Esophagus squamous epithelium (tissue), 5 donors: ENCODE data around the gene RAB40C. TPM values are rescaled to one million over a fixed set of nuclear protein-coding genes. Genes with fewer than 3 reads are reported as not detected.

Source experiments
- DNase-seq: peaks from one replicate; lab custom pipeline; 2025; lab: John Stamatoyannopoulos, UW
- H3K27ac ChIP-seq, 4 donors: fragments of 200-600 bp; sonication (generic); one replicate each; pipeline ENCODE4 v1.5.1; 2016 to 2019; ENCODE audit warnings: mild to moderate bottlenecking in 1 of 4
- H3K27me3 ChIP-seq, 4 donors: fragments of 200-600 bp; sonication (generic); 1 replicate in 3 of 4; 2 replicates in 1 of 4; pipeline versions ENCODE4 v1.5.1 to v1.6.0; 2017 to 2021; ENCODE audit warnings: antibody characterized with exemption in 1 of 4
- H3K36me3 ChIP-seq, 3 donors: fragments of 200-600 bp; sonication (generic); one replicate each; pipeline ENCODE4 v1.5.1; 2016 to 2019
- H3K4me1 ChIP-seq, 3 donors: fragments of 200-600 bp; sonication (generic); one replicate each; pipeline ENCODE4 v1.5.1; 2017 to 2019
- H3K4me3 ChIP-seq, 4 donors: fragments of 200-600 bp; sonication (generic); 1 replicate in 3 of 4; 2 replicates in 1 of 4; pipeline ENCODE4 v1.5.1; 2016 to 2019; ENCODE audit warnings: mild to moderate bottlenecking in 2 of 4, moderate library complexity in 1 of 4
- H3K9me3 ChIP-seq, 3 donors: fragments of 200-600 bp; sonication (generic); one replicate each; pipeline ENCODE4 v1.5.1; 2016 to 2019
- CTCF ChIP-seq, 6 experiments: fragments of 450-650 bp in 4 of 6; fragments of 200-600 bp in 2 of 6; sonication (generic) in 2 of 6; IDR thresholded peaks; one replicate each; pipeline ENCODE4 v1.5.1; 2016 to 2019; ENCODE audit warnings: antibody characterized with exemption in 6 of 6, mild to moderate bottlenecking in 4 of 6, moderate library complexity in 4 of 6
- POLR2A ChIP-seq, 4 donors: fragments of 450-650 bp; IDR thresholded peaks; one replicate each; pipeline ENCODE4 v1.6.1; 2017; ENCODE audit warnings: antibody characterized with exemption in 4 of 4, mild to moderate bottlenecking in 4 of 4, moderate library complexity in 3 of 4
- WGBS, 2 donors: methylation state at CpG; one replicate each; pipeline ENCODE4 v1.1.5; 2018; 5-methylcytosine and 5-hydroxymethylcytosine counted together
- intact Hi-C: fragments of 100-400 bp; cut with DNase I; formaldehyde crosslinking; loops from one replicate; pipeline ENCODE4 v1.15.0; 2022
- total RNA-seq, 4 donors: library from RNA; depleted of rRNA; stranded (reverse); fragments of >200 nt; gene quantifications; one replicate each; pipeline ENCODE4 v1.1.0, GENCODE V29; 2016
- donor health status: DM: yes; HTN: yes; CAD: no.

Gene RAB40C, protein sequence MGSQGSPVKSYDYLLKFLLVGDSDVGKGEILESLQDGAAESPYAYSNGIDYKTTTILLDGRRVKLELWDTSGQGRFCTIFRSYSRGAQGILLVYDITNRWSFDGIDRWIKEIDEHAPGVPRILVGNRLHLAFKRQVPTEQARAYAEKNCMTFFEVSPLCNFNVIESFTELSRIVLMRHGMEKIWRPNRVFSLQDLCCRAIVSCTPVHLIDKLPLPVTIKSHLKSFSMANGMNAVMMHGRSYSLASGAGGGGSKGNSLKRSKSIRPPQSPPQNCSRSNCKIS
- total RNA-seq, result 10 to 100 TPM; 14.2 to 31.4 (median 20.3) TPM

DNA sequence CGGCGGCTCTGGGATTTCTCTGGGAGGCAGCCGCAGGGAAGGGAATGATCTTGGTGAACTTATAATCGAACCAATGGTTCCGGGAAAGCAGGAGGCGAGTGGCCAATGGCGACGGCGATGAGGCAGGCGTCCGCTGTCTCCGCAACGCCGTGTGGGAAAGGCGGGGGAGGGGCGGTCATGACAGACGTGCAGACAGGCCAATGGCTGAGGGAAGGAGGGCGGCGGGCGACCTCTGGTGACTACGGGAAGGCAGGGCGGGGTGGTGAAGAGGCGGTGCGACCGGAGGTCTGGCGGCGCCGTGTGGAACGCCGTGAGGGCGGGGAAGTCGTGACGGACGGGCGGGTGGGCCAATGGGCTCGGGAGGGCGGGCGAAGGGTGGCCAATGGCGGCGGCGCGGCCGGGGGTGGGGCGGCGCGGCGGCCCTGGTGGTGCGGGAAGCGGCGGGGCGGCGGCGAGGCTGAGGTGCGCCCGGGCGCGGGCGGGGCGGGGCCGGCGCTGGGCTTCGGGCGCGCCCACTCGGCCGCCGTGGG lies at the start of gene RAB40C:
TSS of gene RAB40C (plus strand) at position 409 of the 530 bp plus-strand sequence. CDS start 226 bp downstream, outside the sequence.
- intact Hi-C loops, result loop anchor here (10.0 kb wide), 1 partner anchor 75 kb away; the partner anchor contains the start of gene RHOT2
- H3K4me1 ChIP-seq, result peaks cover 54 to 80% (median 61%) of the 10 kb centered on the region in 3 donors

DNA sequence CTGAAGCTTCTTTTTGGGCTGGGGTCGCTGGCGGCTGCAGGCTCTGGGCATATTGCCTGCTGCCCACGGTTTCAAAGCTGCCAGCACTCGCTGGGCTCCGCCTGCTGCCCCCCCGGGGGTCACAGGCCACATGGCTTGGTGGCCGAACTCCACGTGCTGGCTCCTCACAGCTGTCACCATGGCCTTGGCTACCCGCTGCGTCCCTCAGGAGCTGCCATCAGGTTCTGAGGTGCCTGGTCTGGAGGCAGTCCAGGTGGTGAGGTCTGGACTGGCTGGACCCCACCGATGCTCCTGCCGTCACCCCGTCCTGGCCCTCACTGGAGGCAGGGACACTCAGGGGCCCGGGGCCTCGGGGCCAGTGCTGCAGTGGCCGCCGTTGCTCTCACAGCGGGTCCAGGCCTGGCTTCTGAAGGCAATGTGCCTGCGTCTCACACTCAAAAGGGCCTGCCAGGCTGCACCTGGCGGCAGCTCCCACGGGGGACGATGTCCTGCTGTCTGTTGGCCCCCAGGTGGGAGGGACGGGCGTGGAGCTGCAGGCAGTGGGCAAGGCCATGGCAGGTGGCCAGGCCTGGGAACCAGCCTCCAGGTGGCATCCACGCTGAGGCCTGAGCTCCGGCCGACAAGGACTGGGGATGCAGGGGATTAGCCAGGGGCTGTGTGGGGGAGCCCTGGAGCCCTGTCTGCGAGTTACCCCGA lies 49.1 kb upstream of the RAB40C start:
- TF ChIP-seq CTCF (IDR thresholded peaks at IDR 0.05) (no peak), POLR2A (IDR thresholded peaks at IDR 0.05) (no peak)
- 89 to 100% methylated on average over 3 to 17 of the region's 29 CpGs for WGBS, 2 donors
- peaks cover 0 to 5% (median 0%) of the 10 kb centered on the region in 3 donors for H3K4me1 ChIP-seq
- DNase-seq, result no peak
- no peak overlapping the region for H3K4me3 ChIP-seq
- intact Hi-C loops, result no loop called here
- H3K27ac ChIP-seq, result no peak overlapping the region
- peaks cover 0 to 97% (median 3%) of the 10 kb centered on the region in 3 donors for H3K36me3 ChIP-seq
- H3K9me3 ChIP-seq, result no peaks in the 10 kb centered on the region
- no peaks in the 10 kb centered on the region for H3K27me3 ChIP-seq

More for the DNA sequence above, at the start of gene RAB40C:
- H3K9me3 ChIP-seq, result no peaks in the 10 kb centered on the region
- peak within 1 kb of the TSS; percentile 95 to 99 (median 98) for H3K27ac ChIP-seq
- peak; percentile 95 for DNase-seq
- H3K27me3 ChIP-seq, result peaks cover 0 to 6% (median 0%) of the 10 kb centered on the region in 4 donors
- 0% methylated on average over 1 to 4 of the region's 67 CpGs for WGBS, 2 donors
- no peaks in the 10 kb centered on the region for H3K36me3 ChIP-seq
- peak within 1 kb of the TSS; percentile 71 to 92 (median 84) for H3K4me3 ChIP-seq
- TF ChIP-seq POLR2A (IDR thresholded peaks at IDR 0.05) (no peak), CTCF (IDR thresholded peaks at IDR 0.05) (peak in 1 of 6 experiments; percentile 15)

GRCh38 chr16:543301-544164 lies 46.3 kb upstream of the RAB40C start:
- intact Hi-C loops, result no loop called here
- Histone ChIP-seq H3K9me3 (no peaks in the 10 kb centered on the region), H3K4me3 (no peak overlapping the region), H3K36me3 (peaks cover 0 to 96% (median 3%) of the 10 kb centered on the region in 3 donors), H3K27me3 (no peaks in the 10 kb centered on the region), H3K27ac (no peak overlapping the region), H3K4me1 (peaks cover 0 to 19% (median 0%) of the 10 kb centered on the region in 3 donors)
- TF ChIP-seq POLR2A (IDR thresholded peaks at IDR 0.05), result no peak
- TF ChIP-seq CTCF (IDR thresholded peaks at IDR 0.05), result no peak
- DNase-seq, result no peak
- WGBS, 2 donors, result 83% methylated on average over 6 of the region's 51 CpGs; no CpG with 5 or more reads in 1 of the 2 donors

- no peak overlapping the region for H3K4me3 ChIP-seq
- H3K27ac ChIP-seq, result no peak overlapping the region
- no peak for DNase-seq
- H3K9me3 ChIP-seq, result no peaks in the 10 kb centered on the region
- no peak for TF ChIP-seq POLR2A (IDR thresholded peaks at IDR 0.05)
- no peak for TF ChIP-seq CTCF (IDR thresholded peaks at IDR 0.05)
- intact Hi-C loops, result no loop called here
- no peaks in the 10 kb centered on the region for H3K27me3 ChIP-seq
- WGBS, 2 donors, result 80 to 90% methylated on average over 4 to 31 of the region's 46 CpGs
- H3K36me3 ChIP-seq, result peaks cover under 1 to 96% (median 3%) of the 10 kb centered on the region in 3 donors
- peaks cover 0 to 19% (median 0%) of the 10 kb centered on the region in 3 donors for H3K4me1 ChIP-seq
Observed at GRCh38 chr16:544517-544916, 45.3 kb upstream of the RAB40C start.
